Nephron progenitor cell (in vitro differentiated cells): ENCODE data around the gene PLB1.

ENCODE experiments used
- DNase-seq: peaks from one replicate; pipeline ENCODE4 v3.0.0; 2021
- H3K27ac Mint-ChIP-seq: 2 replicates; pipeline ENCODE4 v1.8.0; 2021; ENCODE audit warnings: mild to moderate bottlenecking, moderate library complexity, mixed read lengths
- H3K27me3 Mint-ChIP-seq: 2 replicates; pipeline ENCODE4 v1.8.0; 2021; ENCODE audit warnings: mild to moderate bottlenecking, low read depth, mixed read lengths; ENCODE audit not compliant: poor library complexity
- H3K36me3 Mint-ChIP-seq: 2 replicates; pipeline ENCODE4 v1.8.0; 2021; ENCODE audit warnings: low read depth, mixed read lengths
- H3K4me1 Mint-ChIP-seq: 2 replicates; pipeline ENCODE4 v1.8.0; 2021; ENCODE audit warnings: mixed read lengths
- H3K4me3 Mint-ChIP-seq: 2 replicates; pipeline ENCODE4 v1.8.0; 2021; ENCODE audit warnings: mild to moderate bottlenecking, moderate library complexity, mixed read lengths
- H3K9me3 Mint-ChIP-seq: 2 replicates; pipeline ENCODE4 v1.8.0; 2021; ENCODE audit warnings: mild to moderate bottlenecking, moderate library complexity, mixed read lengths
- CTCF ChIP-seq: fragments of 200-600 bp; sonication (generic); IDR thresholded peaks from 2 replicates; pipeline ENCODE4 v1.5.0; 2021; ENCODE audit warnings: antibody characterized with exemption

The PLB1 gene

DNA sequence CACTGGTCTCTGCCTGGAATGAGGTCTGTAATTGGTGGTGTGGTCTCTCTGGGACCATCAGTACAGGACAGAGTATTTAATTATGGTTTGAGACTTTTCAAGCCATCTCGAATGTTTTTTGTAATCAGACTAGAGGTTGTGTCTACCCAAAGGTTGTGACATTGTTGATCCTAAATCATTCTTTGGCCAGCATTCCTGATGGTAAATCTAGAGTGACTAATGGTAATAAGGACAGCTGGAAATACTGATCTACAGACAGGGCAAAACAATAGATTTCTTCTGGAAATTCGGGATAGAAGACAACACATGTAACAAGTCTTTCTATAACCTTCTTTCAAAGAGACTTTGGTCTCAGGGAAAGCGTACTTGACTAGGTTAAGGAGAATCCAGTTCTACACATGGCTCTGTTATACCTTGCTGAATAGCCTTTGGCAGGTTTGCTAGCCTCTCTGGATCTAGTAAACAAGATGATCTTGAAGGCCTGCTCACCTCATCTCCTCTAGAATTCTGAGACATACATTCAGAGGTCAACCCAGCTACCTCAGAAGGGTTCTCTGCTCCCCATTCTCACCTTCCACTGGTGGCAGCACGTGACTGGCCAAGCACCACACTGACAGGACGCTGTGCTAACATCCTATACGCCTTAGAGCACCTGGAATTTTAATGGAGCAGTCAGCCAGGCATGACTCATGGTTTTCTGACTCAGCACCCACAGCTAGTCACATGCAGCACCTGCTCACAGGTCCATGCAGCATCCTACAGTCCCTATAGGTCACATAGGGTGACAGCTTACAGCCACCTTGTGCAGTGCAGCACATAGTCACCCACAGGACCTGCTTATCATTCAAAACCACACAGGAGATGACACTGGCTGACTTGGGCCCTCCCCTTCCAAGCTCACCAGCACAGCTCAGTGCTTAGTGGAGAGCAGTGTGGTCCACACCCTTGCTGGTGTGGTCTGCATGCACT is 12.2 kb downstream of the PLB1 start:
- H3K4me3 Mint-ChIP-seq, result no peak overlapping the region
- H3K36me3 Mint-ChIP-seq, result peaks cover 12% of the 10 kb centered on the region
- H3K27me3 Mint-ChIP-seq, result peaks cover 12% of the 10 kb centered on the region
- no peak for TF ChIP-seq CTCF
- H3K27ac Mint-ChIP-seq, result no peak overlapping the region
- DNase-seq, result no peak
- H3K9me3 Mint-ChIP-seq, result peaks cover 31% of the 10 kb centered on the region
- H3K4me1 Mint-ChIP-seq, result peaks cover 37% of the 10 kb centered on the region

- Mint-ChIP-seq H3K27me3 (peaks cover 14% of the 10 kb centered on the region), H3K36me3 (peaks cover 18% of the 10 kb centered on the region), H3K9me3 (peaks cover 36% of the 10 kb centered on the region), H3K27ac (no peak overlapping the region), H3K4me1 (peaks cover 37% of the 10 kb centered on the region), H3K4me3 (no peak overlapping the region)
- no peak for TF ChIP-seq CTCF
- no peak for DNase-seq
Measured at GRCh38 chr2:28509361-28509760, 13.5 kb downstream of the PLB1 start.

GRCh38 chr2:28510184-28510583 is 14.3 kb downstream of the PLB1 start:
- peaks cover 18% of the 10 kb centered on the region for H3K36me3 Mint-ChIP-seq
- H3K27ac Mint-ChIP-seq, result no peak overlapping the region
- H3K27me3 Mint-ChIP-seq, result peaks cover 18% of the 10 kb centered on the region

DNA sequence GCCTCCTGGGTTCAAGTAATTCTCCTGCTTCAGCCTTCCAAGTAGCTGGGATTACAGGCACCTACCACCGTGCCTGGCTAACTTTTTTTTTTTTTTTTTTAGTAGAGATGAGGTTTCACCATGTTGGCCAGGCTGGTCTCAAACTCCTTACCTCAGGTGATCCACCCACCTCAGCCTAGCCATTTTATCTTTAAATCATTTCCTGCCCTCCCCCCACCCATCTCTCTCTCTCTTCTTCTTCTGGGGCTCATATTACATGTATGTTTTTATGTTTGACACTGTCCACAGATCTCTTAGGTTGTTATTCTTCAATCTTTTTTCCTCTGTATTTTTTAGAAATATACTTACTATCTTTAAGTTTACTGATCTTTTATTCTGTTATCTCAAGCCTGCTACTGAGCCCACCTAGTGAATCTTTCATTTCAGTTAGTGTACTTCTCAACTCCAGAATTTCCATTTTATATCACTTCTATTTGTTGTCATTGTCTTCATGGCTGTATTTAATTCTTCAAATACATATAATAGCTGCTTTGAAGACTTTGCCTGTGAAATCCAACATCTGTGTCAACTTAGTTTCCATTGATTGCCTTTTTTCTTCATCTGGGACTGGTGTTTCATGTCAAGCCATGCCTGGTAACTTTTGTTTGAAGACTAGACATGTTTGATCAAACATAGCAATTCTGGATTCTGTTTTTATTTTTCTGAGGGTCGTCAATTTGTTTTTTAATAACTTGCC is 16.2 kb downstream of the PLB1 start:
- Mint-ChIP-seq H3K27me3 (peaks cover 34% of the 10 kb centered on the region), H3K4me1 (peaks cover 28% of the 10 kb centered on the region), H3K36me3 (peaks cover 18% of the 10 kb centered on the region), H3K9me3 (peaks cover 32% of the 10 kb centered on the region), H3K27ac (no peak overlapping the region), H3K4me3 (no peak overlapping the region)
- TF ChIP-seq CTCF, result no peak
- no peak for DNase-seq

More at GRCh38 chr2:28510184-28510583, 14.3 kb downstream of the PLB1 start:
- Mint-ChIP-seq H3K4me3 (no peak overlapping the region), H3K4me1 (peaks cover 37% of the 10 kb centered on the region), H3K9me3 (peaks cover 36% of the 10 kb centered on the region)
- TF ChIP-seq CTCF, result no peak
- no peak for DNase-seq

DNA sequence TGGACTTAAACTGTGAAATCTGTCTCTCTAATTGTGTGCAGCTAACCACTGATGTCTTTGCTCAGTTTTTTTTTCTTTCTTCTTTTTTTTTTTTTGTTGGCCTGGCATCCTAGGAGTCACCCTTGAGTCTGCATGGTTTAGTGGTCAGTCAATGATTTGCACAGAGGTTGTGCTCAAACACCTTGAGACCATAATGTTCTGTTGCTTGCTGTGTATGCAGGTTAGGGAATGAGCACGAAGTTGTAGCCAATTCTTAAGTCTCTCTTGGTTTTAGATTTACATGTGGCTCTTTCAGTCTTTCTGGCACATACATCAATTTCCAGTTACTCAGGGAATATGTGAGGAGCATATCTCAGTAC is 16.7 kb downstream of the PLB1 start:
- no peak for TF ChIP-seq CTCF
- Mint-ChIP-seq H3K27ac (no peak overlapping the region), H3K9me3 (peaks cover 31% of the 10 kb centered on the region), H3K27me3 (peaks cover 34% of the 10 kb centered on the region), H3K4me1 (peaks cover 22% of the 10 kb centered on the region), H3K36me3 (peaks cover 18% of the 10 kb centered on the region), H3K4me3 (no peak overlapping the region)
- DNase-seq, result no peak
